Karpas-422 (cell line): ENCODE data around the gene ANGEL2. TPM values are rescaled to one million over a fixed set of nuclear protein-coding genes. Genes with fewer than 3 reads are reported as not detected.

Experiments used
- DNase-seq: peaks from one replicate; pipeline ENCODE4 v3.0.0-alpha.2; 2015
- H2AFZ ChIP-seq: fragments of 200-600 bp; sonication (generic); 2 replicates; pipeline ENCODE4 v1.6.1; 2014; ENCODE audit warnings: antibody characterized with exemption, low read length, mixed read lengths
- H3K27ac ChIP-seq: fragments of 200-600 bp; sonication (generic); 2 replicates; pipeline ENCODE4 v1.5.1; 2014; ENCODE audit warnings: mild to moderate bottlenecking, low read length, moderate library complexity
- H3K27me3 ChIP-seq: fragments of 200-600 bp; sonication (generic); 2 replicates; pipeline ENCODE4 v1.6.1; 2014; ENCODE audit warnings: low read length, mixed read lengths
- H3K36me3 ChIP-seq: fragments of 200-600 bp; sonication (generic); 2 replicates; pipeline ENCODE4 v1.6.1; 2014; ENCODE audit warnings: low read length, mixed read lengths; ENCODE audit not compliant: insufficient read depth
- H3K4me1 ChIP-seq: fragments of 200-600 bp; sonication (generic); 2 replicates; pipeline ENCODE4 v1.6.1; 2014; ENCODE audit warnings: mild to moderate bottlenecking, low read length, mixed read lengths
- H3K4me2 ChIP-seq: fragments of 200-600 bp; sonication (generic); 2 replicates; pipeline ENCODE4 v1.6.1; 2014; ENCODE audit warnings: low read length, low read depth, mild to moderate bottlenecking; ENCODE audit not compliant: poor library complexity, severe bottlenecking
- H3K4me3 ChIP-seq: fragments of 200-600 bp; sonication (generic); 2 replicates; pipeline ENCODE4 v1.5.1; 2014; ENCODE audit warnings: mild to moderate bottlenecking, antibody characterized with exemption, low read length, mixed read lengths
- H3K79me2 ChIP-seq: fragments of 200-600 bp; sonication (generic); 2 replicates; pipeline ENCODE4 v1.6.1; 2014; ENCODE audit warnings: mild to moderate bottlenecking, low read length, mixed read lengths
- H3K9ac ChIP-seq: fragments of 200-600 bp; sonication (generic); 2 replicates; pipeline ENCODE4 v1.6.0; 2014; ENCODE audit warnings: low read length
- H3K9me2 ChIP-seq: fragments of 200-600 bp; sonication (generic), shearing (Covaris generic); replicated peaks from 2 replicates; pipeline ENCODE4 v1.6.0; 2014; ENCODE audit warnings: mild to moderate bottlenecking, low read length, moderate library complexity; ENCODE audit not compliant: insufficient read depth
- H3K9me3 ChIP-seq: fragments of 300-700, 200-600 bp; sonication (generic); 2 replicates; pipeline ENCODE4 v1.6.1; 2014; ENCODE audit warnings: low read length, mixed read lengths
- H4K20me1 ChIP-seq: fragments of 200-600 bp; sonication (generic); 2 replicates; pipeline ENCODE4 v1.6.1; 2014; ENCODE audit warnings: mild to moderate bottlenecking, antibody characterized with exemption, low read length, low read depth; ENCODE audit not compliant: insufficient read depth
- total RNA-seq: library from RNA; depleted of rRNA; stranded (reverse); fragments of >200 nt; shearing (Covaris generic); gene quantifications from 2 replicates; pipeline ENCODE4 v1.2.3, GENCODE V29; 2014; ENCODE audit warnings: low replicate concordance; rRNA removed

Gene ANGEL2, protein sequence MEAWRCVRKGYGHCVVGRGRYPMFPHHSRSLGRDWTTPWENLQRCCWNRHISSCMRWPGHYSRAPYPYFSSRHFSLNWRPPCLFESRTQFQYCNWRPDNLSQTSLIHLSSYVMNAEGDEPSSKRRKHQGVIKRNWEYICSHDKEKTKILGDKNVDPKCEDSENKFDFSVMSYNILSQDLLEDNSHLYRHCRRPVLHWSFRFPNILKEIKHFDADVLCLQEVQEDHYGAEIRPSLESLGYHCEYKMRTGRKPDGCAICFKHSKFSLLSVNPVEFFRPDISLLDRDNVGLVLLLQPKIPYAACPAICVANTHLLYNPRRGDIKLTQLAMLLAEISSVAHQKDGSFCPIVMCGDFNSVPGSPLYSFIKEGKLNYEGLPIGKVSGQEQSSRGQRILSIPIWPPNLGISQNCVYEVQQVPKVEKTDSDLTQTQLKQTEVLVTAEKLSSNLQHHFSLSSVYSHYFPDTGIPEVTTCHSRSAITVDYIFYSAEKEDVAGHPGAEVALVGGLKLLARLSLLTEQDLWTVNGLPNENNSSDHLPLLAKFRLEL
- total RNA-seq: 49.1 and 97.1 TPM in 2 replicates

DNA sequence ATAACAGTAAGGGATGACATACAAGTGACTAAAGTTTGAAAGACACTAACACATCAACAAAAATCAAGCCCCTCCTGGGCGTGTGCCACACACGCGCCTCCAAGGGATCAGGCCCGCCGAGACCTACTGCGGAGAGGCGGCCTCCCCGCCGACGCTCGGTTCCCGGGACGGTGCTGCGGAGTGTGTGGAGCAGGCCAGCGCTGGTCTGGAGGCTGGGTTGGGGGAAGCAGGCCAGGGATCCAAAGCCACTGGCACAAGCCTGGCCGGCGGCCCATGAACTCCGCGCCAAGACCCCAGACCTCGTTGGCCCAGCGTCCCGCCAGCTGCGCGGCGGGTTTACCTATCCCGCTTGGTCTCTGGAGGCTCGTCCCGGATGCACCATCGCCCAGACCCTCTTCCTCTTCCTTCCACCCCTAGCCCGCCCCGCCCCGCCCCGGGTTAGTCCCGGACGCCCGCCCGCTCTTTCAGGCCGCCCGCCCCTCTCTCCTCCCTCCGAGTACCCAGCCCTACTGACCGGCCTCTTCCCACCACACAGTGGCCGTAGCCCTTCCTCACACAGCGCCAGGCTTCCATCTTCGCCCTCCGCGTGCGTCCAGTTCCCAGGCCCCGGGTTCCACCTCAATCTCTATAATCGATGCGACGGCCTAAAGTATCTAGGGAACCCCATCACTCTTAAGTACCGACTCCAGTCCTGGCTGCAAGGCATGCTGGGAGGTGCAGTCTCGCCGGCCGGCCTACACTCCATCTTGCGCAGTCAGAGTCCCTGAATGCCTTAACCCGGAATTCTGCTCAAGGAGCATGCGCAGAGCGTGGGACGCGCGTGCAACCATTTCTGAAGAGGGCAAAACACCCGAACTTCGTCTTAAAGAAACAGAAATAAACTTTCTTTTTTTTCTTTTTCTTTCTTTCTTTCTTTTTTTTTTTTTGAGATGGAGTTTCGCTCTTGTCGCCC, at the start of gene ANGEL2:
TSS of gene ANGEL2 (minus strand) at position 769 of the 952 bp plus-strand sequence. CDS start at position 573, 196 bp downstream.
- Histone ChIP-seq H3K36me3 (peaks cover 24% of the 10 kb centered on the region; the same call in 1 of the 2 replicates), H3K9ac (peak within 1 kb of the TSS; percentile 95), H4K20me1 (no peaks in the 10 kb centered on the region), H3K27me3 (no peaks in the 10 kb centered on the region), H3K4me3 (peak within 1 kb of the TSS; percentile 97), H3K9me3 (no peaks in the 10 kb centered on the region), H3K4me1 (peaks cover 24% of the 10 kb centered on the region), H3K27ac (peak within 1 kb of the TSS; percentile 89), H3K79me2 (peaks cover 49% of the 10 kb centered on the region), H2AFZ (peak within 1 kb of the TSS; percentile 91; the same call in 1 of the 2 replicates), H3K4me2 (peak within 1 kb of the TSS; percentile 81), H3K9me2 (no peaks in the 10 kb centered on the region)
- DNase-seq: peak; percentile 99

DNA sequence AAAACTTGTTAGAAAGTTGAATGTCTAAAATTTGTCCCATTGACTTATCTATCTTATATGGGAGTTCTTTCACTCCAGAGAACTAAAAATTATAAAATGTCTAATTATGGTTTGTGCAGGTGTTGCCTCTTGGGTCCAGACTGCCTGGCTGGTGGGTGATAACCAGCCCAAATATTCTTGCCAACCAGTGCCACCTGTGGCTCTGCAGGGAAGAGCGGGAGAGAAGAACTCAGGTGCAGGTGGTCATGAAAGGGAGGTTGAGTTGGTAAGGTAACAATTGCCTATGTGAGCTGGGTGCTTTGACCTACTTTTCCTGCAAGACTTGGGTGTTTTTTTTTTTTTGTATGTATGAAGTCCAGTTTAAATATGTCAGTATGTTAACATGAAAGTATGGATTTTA, 45.6 kb upstream of the ANGEL2 start:
- Histone ChIP-seq H3K27ac (no peak overlapping the region), H3K4me2 (peak overlapping the region; percentile 25), H3K36me3 (no peaks in the 10 kb centered on the region), H3K4me1 (peaks cover 23% of the 10 kb centered on the region), H3K9ac (no peak overlapping the region), H3K9me3 (no peaks in the 10 kb centered on the region; the same call in 1 of the 2 replicates), H3K9me2 (no peaks in the 10 kb centered on the region), H3K79me2 (peaks cover 33% of the 10 kb centered on the region), H4K20me1 (no peaks in the 10 kb centered on the region), H2AFZ (no peak overlapping the region), H3K4me3 (no peak overlapping the region), H3K27me3 (no peaks in the 10 kb centered on the region)
- peak; percentile 39 for DNase-seq

- no peaks in the 10 kb centered on the region; the same call in 1 of the 2 replicates for H3K9me3 ChIP-seq
- no peaks in the 10 kb centered on the region for H3K27me3 ChIP-seq
- no peak overlapping the region for H3K9ac ChIP-seq
- no peaks in the 10 kb centered on the region for H3K9me2 ChIP-seq
- H3K79me2 ChIP-seq: peaks cover 36% of the 10 kb centered on the region
- H3K4me3 ChIP-seq: no peak overlapping the region
- H3K27ac ChIP-seq: no peak overlapping the region
- no peak overlapping the region for H2AFZ ChIP-seq
- H3K4me2 ChIP-seq: peak overlapping the region; percentile 25
- H4K20me1 ChIP-seq: no peaks in the 10 kb centered on the region
- H3K36me3 ChIP-seq: no peaks in the 10 kb centered on the region
- peaks cover 20% of the 10 kb centered on the region for H3K4me1 ChIP-seq
- DNase-seq: peak; percentile 39
Measured at GRCh38 chr1:213060836-213061235, 45.2 kb upstream of the ANGEL2 start.

DNA sequence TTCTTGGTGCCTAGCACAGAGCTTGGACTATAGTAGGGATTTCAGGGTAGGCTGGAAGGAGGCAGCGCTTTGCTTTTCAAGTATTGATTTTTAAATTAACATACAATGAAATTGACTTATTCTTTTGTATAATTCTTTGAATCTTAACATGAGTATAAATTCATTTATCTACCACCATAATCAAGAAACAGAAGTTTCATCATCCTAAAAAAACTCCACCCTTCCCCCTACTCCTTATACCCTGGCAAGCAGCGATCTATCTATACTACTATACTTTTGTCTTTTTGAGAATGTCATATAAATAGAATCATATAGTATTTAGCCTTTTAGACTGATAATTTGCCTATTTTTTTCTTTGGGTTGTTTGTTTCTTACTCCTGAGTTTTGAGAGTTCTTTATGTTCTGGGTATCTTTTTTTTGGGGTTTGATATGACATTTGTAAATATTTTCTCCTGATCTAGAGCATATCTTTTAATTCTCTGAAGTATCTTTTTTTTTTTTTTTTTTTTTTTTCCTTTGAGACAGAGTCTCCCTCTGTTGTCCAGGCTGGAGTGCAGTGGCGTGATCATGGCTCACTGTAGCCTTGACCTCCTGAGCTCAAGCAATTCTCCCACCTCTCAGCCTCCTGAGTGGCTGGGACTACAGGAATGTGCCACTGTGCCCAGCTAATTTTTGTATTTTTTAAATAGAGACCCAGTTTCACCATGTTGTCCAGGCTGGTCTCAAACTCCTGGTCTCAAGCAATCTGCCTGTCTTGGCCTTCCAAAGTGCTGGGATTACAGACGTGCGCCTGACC, 41.8 kb upstream of the ANGEL2 start:
- Histone ChIP-seq H3K4me3 (no peak overlapping the region), H3K27ac (no peak overlapping the region), H3K4me2 (no peak overlapping the region)

DNA sequence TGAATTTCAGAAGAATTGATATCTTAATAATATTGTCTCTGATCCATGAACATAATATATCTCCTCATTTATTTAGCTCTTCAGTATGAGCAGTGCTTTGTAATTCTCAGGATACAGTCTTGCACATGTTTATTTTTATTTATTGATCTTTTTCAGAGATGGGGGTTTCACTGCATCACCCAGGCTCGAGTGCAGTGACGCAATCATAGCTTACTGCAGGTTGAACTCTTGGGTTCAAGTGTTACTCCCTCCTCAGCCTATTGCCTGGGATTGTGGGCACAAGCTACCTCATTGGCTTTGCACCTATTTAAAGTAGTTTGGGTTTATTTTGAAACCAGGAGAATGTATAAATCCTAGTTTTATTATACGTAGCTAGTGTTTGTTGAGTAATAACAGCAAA, 40.1 kb upstream of the ANGEL2 start:
- Histone ChIP-seq H3K36me3 (no peaks in the 10 kb centered on the region), H3K4me2 (no peak overlapping the region), H3K27ac (no peak overlapping the region), H4K20me1 (no peaks in the 10 kb centered on the region), H3K9me3 (no peaks in the 10 kb centered on the region; the same call in 1 of the 2 replicates), H2AFZ (no peak overlapping the region), H3K4me1 (peaks cover 19% of the 10 kb centered on the region), H3K4me3 (no peak overlapping the region), H3K9ac (no peak overlapping the region), H3K79me2 (peaks cover 41% of the 10 kb centered on the region), H3K27me3 (no peaks in the 10 kb centered on the region), H3K9me2 (no peaks in the 10 kb centered on the region)
- DNase-seq: no peak

More for the DNA sequence above, 41.8 kb upstream of the ANGEL2 start:
- H2AFZ ChIP-seq: no peak overlapping the region
- no peak overlapping the region for H3K9ac ChIP-seq
- H3K9me2 ChIP-seq: no peaks in the 10 kb centered on the region
- H3K9me3 ChIP-seq: no peaks in the 10 kb centered on the region; the same call in 1 of the 2 replicates
- peaks cover 43% of the 10 kb centered on the region for H3K79me2 ChIP-seq
- H3K27me3 ChIP-seq: no peaks in the 10 kb centered on the region
- DNase-seq: peak; percentile 27
- H3K4me1 ChIP-seq: peaks cover 18% of the 10 kb centered on the region
- H3K36me3 ChIP-seq: no peaks in the 10 kb centered on the region
- H4K20me1 ChIP-seq: no peaks in the 10 kb centered on the region

DNA sequence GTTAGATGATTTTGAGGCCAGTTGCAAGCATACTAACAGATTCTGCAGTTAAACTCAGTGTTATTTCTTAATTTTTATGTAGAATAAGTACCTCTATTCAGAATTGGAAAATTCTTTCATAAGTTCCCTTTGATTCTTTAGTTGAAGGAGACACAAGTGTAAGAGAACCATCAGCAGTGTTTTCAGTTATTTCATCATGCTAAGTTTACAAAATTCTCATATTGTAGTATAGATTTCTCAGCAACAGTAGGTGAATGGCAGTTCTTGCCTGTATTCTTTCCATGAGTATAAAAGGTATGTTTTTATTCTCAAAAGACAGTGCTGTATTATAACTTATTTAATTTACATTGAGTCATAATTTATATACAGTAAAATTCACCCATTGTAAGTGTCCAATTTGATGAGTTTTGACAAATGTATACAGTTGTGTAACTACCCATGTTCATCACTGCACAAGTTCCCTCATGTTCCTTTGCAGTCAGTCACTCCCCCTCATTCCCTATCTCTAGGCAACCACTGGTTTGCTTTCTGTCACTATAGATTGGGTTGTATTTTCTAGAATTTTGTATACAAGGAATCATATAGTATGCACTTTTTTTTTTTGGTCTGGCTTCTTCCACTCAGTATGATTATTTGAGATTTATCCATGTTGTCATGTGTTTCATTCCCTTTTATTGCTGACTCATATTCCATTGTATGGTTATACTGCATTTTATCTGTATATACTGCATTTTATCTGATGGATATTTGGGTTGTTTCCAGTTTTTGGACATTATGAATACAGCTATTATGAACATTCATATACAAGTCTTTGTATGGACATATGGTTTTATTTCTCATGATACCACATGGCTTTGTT, 39.3 kb upstream of the ANGEL2 start:
- DNase-seq: no peak
- Histone ChIP-seq H4K20me1 (no peaks in the 10 kb centered on the region), H3K27ac (no peak overlapping the region), H3K4me3 (no peak overlapping the region), H3K9me3 (no peaks in the 10 kb centered on the region; the same call in 1 of the 2 replicates), H3K9ac (no peak overlapping the region), H3K4me1 (peaks cover 16% of the 10 kb centered on the region), H3K4me2 (no peak overlapping the region), H3K36me3 (no peaks in the 10 kb centered on the region), H3K9me2 (no peaks in the 10 kb centered on the region), H2AFZ (no peak overlapping the region), H3K27me3 (no peaks in the 10 kb centered on the region), H3K79me2 (peaks cover 35% of the 10 kb centered on the region)

GRCh38 chr1:213054142-213054541, 38.5 kb upstream of the ANGEL2 start:
- Histone ChIP-seq H3K9me2 (no peaks in the 10 kb centered on the region), H3K27me3 (no peaks in the 10 kb centered on the region), H3K9ac (no peak overlapping the region), H2AFZ (no peak overlapping the region), H3K27ac (no peak overlapping the region), H3K4me1 (peaks cover 16% of the 10 kb centered on the region), H4K20me1 (no peaks in the 10 kb centered on the region), H3K4me3 (no peak overlapping the region), H3K9me3 (no peaks in the 10 kb centered on the region; the same call in 1 of the 2 replicates), H3K4me2 (no peak overlapping the region), H3K36me3 (no peaks in the 10 kb centered on the region), H3K79me2 (peaks cover 35% of the 10 kb centered on the region)
- DNase-seq: no peak
